GM18868 (cell line): Measurements from ENCODE around the gene GMDS.
"Not testable (repeated sequence)": the region's sequence is repeated elsewhere in the genome, so short reads cannot be mapped to it uniquely, and the experiment has no call there.

Source experiments
- ATAC-seq: cut with Tn5 transposase; IDR thresholded peaks from one replicate; pipeline ENCODE4 v1.9.1; 2021; ENCODE audit warnings: mild to moderate bottlenecking, moderate library complexity; ENCODE audit not compliant: unreplicated experiment

Gene GMDS

DNA sequence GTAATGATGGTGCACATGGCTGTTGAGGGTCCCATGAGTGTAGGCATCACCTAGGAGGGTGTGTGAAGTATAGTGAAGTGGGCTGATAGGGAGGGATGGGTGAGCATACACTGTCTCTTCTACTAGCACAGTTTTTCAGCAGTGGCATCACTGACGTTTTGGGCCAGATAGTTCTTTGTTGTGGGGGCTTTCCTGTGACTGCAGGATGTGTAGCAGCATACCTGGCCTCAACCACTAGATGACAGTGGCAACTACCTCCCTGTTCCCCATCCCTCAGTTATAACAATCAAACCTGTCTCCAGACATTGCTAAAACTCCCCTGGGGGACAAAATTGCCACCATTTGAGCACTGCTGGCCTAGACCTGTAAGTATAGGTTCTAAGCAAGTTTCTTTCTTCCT lies 396.7 kb downstream of the GMDS start:
- no peak for ATAC-seq

DNA sequence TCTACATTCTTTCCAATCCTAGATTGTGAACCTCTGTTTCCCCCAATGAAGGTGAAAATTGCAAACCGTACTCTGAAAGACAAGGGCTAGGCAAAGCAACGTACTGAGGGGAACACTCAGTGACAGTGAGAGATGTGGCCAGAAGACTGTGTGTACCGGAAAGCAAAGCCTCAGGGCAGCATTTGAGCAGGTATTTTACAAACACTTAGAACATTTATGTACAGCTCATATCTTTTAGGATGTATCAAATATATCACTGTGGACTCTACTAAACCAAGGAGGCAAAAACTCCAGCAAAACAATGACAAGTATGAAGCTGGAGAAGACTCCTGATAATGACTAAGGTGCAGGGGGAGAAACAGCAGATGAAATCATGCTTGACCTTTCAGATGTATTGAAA lies 398.8 kb downstream of the GMDS start:
- ATAC-seq, result no peak

DNA sequence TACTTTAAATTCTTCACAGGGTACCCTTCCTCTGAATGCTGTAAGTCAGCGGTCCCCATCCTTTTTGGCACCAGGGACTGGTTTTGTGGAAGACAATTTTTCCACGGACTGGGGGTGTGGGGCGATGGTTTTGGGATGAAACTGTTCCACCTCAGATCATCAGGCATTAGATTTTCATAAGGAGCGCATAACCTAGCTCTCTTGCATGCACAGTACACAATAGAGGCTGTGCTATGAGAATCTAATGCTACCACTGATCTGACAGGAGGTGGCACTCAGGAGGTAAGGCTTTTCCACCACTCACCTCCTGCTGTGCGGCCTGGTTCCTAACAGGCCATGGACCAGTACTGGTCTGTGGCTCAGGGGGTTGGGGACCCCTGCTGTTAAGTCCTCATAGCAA lies 399.9 kb downstream of the GMDS start:
- ATAC-seq, result not testable (repeated sequence)

DNA sequence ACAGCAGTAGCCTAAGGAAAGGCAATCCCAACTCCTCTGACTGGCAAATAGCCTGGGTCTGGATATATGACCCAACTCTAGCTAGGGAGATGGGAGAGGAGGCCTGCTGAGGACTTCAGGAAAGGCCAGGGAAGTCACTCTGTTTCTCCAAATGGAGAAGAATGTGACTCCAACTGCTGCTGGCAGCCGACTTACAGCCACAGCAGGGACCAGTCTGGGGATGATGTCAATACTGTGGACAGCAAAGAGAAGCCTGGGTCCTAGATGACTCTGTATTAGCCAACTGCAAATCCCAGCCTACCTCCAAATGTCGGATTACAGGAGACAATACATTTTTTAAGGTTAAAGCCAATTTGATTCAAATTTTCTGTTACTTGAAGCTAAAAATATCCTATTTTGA lies 403.1 kb downstream of the GMDS start:
- ATAC-seq, result no peak

DNA sequence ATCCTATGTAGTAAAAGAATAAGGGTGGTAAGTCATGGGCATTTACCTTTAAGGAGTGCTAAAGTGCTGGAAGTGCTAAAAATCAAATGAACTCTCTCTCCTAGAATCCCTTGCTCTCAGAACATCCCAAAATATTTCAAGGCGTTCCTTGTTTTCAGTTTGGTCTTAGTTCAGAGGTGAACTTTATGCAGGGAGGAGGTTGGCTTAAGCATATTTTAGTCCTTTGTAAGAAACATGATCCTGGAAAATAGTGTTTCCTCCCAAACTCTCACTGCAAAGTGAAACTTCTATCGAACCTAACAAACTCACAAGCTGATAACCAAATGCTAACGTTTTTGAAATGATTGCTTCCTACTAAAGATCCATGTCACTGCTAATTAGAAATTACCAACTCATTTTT lies 404.3 kb downstream of the GMDS start:
- no peak for ATAC-seq

DNA sequence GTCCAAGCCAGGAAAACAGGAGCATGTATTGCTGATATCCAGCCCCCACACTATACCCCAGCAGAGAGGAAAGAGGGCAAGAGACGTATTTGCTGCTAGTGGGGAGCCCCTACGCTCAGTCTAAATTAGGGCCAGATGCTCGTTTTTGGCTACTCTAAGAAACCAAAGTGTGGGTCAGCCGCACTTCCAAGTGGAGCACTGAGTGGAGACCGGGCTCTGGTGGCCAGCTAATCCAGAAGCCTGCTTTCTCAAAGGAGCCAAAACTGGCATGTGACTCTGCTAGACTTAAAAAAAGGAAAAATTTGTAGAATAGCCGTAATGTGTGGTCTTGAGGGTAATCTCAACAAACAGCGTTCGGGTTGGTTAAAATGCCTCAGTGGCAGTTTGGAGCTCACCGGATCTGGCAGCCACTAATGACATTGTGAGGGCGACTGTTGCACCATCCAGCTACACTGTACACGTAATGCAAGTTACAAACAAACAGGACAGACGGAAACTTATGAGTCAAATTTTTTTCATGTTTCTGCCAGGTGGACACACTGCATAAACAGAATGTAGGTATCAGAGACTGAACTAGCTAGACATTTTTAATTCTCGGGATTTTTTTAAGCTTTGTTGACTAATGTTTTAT lies 404.8 kb downstream of the GMDS start:
- ATAC-seq, result no peak

DNA sequence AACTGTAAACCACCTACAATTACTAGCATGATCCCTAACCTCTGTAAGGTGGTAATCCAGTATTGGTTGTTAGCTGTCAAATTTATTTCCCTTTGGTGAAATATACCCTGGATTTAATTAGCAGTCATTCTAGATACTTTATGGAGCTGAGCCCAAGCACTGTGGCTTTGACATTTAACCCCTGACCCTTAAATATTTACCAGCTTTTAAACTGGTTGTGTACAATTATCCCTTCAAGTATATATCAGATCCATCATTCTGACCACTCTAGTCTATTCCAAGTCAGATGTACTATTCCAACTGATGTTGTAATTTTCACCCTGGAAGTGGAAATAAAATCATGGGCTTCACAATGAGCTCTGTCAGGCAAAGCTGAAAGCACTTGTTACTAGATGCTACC lies 406.0 kb downstream of the GMDS start:
- no peak for ATAC-seq

DNA sequence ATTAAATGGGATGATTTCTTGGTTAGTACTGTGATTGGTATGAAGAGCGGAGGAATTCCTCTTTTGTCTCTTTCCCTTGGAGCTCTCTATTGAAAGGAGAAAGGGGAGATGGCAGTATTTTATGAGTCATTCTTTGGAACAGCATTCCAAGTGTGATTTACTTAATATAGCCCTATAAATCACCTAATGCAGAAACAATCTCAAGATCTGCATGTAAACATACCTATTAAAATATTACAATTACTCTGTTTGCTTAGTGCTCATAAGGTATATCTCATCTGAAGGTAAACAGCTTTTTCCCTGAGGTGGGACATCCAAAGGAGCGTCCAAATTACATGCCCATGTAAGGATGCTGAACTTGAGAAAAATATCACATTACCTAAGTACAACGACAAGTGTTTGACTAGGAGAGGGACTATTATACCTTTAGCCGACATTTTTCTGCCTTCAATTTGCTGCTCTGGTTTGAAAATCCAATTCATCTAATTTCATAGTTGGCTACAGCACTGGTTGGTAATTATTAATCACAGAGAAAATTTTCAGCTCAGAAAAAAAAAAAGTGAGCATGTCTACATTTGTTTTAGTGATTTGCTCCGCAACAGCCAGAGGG lies 406.7 kb downstream of the GMDS start:
- no peak for ATAC-seq

DNA sequence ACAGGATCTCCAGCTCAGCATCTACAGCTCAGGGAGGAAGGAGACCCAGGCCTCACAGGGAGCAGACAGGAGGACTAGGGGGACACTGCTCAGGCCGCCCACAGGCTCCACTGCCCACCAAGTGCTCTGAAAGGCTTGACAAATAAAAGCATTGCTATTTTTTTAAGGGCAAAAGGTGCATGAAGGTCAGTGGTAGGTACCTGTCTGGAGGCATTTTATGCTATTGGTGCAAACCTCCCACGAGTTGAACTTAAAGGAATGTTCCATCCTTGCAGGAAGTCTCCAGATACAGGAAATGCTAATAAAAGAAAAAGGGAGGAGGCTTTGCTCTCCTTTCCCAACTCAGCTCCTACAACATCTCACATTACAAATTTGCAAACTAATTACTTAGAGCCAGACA lies 407.6 kb downstream of the GMDS start:
- no peak for ATAC-seq

DNA sequence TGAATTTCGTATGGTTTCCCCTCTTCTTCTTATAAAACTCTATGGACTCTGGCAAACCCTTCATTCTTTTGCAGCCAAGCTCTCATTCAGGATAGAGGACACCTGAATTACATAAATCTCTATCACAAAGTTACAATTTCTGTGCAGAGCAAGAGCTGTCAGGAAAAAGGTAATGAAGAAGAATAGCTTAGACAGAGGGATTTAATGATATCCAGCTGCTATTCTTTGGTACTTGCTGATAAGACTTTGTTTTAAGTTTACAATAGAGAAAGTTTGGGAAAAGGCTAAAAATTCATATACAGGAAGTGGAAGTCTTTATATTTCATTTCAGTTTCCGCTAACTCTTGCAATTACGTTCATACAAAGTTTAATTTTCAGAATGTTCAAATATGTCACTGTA lies 408.7 kb downstream of the GMDS start:
- ATAC-seq, result no peak

DNA sequence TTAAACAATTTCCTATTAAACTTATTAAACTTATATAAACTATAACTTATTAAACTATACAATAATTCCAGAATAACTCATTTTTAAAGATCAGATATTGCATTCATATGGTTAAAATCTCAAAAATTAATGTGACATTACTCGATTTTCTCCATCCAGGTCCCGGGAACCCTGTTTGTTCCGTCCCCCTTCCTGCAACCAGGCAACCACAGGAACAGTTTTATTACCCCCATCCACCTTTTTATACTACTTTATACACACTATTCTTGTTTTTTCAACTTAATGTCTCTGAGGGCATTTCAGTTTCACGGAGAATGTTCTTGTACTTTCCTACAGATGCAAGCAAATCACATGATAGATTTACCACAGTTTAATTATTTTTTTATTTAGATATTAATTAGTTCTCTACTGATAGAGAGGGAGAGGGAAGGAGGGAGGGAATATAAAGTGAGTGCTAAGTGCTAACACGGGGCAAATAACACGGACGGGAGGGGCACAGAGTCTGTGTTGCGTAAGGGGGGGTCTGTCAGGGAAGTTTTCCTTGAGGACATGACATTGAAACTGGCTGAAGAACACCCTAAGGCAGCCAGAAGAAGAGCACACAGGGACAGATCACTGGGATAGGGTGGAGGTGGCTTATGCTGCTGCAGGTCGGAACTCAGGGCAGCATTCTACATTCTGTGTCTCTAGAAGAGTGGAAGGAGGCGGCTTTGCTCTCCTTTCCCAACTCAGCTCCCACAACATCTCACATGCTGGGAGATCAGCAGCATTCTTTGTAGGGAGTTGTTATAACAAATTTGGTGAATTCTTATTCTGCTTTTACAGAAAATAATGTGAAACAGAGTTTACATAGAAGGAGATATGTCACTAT lies 410.5 kb downstream of the GMDS start:
- no peak for ATAC-seq

DNA sequence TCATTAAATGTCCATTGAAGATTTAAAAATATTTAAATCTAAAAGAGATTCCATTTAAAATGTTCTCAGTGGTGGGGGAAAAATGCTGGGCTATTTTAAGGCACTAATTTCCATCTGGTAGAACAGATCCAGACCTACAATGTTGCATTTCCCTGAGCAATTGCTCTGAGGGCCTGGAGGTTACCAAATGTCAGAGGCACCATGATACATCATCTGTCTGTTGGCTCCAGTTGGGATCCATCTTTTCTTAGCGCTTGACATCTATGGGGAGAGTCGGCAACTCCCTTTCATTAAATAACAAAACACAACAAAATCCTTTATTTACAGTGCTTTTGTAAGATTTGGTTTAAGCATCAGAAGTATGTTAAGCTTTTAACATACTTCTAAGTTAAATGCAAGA lies 411.2 kb downstream of the GMDS start:
- no peak for ATAC-seq

DNA sequence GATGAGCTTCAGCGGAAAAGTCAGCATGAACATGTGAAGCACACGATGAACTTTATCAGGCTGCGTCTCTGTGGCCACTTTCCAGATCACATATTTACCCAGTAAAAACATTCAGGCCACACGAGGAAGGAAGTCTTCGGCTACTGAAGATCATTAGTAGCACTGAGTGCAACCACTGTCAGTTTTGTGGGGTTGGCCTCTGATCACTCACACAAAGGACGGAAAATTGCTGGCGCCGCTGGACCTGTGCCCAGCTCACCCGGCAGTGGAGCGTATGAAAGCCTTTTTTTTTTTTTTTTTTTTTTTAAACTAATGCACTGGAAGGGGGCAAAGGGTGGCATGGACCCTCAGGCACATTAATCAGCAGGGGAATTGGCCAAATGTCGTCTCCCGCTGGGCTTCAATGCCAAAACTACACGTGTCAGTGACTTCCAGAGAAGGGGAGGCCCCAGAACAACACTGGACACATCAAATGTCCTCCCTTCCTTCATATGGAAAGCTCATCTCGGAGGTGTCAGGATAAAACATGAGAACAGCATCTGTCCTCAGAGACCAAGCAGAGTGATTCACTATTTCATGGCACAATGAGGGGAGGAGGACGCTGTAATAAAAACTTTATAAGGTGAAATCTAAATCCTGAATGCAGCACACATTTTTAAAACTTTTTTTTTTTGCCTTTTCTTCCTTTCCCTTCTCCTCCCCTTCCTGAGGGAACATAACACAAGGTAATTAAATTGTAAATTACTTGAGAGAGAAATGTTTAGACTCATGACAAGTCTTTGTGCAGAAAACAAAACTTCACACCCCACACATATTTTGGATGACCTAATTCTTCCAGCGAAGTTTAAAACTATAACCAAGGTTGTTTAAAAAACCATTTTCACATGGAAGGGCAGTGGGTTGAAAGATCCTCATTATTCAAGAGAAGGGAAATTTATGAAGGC lies 412.3 kb downstream of the GMDS start:
- ATAC-seq, result no peak

DNA sequence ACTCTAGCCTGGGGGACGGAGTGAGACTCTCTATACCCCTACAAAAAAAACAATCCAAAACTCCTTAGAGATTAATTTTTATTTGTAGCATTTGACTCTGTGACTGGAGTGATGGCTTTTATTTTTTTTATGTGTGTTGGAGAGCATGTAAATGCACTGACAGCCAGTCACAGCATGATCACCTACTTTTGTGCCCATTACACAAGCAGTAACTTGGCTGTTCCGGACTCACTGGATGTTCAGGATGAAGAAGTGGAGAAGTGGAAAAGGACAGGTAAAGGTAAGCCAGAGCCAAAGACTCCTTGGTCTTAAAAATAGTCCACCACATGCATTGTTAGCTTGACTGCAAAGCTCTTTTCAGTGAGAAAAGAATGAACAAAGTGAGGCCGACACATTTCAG lies 413.0 kb downstream of the GMDS start:
- ATAC-seq, result no peak

DNA sequence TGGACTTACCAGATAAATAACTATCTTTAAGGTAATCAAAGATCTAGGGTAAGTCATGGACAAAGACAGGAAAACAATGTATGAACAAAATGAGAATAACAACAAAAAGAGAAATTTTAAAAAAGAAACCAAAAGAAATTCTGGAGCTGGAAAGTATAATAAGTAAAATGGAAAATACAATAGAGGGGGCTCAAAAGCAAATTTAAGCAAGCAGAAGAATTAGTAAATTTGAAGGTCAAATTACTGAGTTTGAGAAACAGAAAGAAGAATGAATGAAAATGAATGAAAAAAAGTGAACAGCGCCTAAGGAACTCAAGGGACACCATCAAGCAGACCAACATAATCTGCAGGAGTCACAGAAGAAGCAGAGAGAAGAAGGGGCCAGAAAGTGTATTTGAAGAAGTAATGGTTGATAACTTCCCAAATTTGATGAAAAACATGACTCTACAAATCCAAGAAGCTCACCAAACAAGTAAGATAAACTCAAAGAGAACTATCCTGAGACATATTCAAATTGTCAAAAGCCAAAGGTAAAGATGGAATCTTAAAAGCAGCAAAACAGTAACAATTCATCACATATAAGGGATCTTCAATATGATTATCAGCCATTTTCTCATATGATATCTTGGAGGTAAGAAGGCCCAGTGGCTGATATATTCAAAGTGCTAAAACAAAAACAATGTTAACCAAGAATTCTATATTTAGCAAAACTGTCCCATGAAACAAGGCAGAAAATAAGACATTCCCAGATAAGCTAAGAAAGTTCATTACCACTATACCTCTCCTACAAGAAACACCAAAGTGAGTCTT lies 417.2 kb downstream of the GMDS start:
- no peak for ATAC-seq

DNA sequence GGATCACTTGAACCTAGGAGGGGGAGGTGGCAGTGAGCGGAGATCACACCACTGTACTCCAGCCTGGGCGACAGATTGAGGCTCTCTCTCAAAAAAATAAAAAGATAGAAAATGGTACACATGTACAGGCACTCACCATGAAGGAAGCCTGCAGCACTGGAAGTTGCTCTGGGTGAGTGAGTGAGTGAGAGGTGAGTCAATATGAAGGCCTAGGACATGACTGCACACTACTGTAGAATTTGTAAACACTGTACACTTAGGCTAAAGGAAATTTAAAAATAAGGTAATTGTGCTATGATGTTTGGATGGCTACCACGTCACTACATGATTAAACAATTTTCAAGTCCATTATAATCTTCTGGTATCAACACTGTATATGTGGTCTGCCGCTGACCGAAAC lies 419.5 kb downstream of the GMDS start:
- ATAC-seq, result no peak

DNA sequence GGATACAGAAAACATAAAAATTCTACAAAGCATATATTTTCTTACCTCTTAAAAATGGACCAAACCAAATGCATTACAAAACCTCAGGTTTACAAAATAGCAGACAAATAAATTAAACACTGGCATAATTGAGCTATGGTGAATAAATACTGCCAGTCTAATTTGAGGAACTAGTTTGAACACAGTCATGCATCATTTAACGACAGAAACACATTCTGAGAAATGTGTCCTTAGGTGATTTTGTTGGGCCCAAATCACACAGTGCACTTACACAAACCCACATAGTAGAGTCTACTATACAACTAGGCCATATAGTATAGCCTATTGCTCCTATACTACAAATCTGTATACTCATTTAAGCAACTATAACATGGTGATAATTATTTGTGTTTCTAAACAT lies 420.1 kb downstream of the GMDS start:
- ATAC-seq, result no peak

DNA sequence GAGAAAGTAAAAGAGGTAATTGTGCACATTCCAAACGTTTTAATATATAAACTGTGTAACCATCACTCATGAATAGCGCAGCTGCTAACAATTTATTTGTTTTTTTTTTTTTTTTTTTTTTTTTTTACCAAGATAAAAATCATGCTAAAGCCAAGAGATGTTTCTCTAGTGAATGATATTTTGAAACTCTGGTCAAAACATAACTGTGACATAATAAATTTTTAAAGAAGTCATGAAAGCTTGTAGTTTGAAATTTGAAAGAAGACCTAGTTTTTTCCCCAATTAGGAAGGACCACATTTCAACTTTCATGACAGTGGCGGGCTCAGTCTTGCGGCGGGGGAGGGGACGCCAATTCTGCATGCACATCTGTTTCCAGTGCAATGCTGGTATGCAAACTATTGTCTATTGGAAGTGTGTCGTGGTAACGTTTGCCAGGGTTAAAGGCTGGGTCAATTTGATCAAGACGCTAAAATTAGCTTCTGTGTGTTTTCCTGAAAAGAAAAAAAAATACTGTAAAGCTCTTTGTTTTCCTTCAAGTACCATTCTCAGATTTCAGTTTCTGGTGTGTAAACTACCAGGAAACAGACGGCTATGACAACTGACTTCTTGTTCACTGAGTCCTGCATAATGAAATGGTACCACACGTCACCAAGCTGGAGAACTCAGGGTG lies 423.8 kb downstream of the GMDS start:
- ATAC-seq, result no peak

DNA sequence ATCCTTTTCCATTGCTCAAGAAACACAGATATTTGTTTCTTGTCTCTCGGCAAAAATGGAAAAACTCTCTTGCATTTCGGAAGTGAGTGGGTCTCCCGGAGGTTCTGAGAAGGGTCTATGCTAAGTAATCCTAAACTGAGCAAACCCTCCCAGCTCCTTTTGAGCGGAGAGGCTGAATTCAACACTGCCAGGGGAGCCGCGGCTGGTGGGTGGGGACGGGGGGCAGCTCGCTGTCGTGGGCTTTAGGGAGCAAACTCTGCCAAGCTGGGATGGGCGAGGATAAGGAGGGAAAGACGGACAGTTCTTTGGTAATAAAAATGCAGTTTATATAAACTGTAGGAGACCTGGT lies 424.3 kb downstream of the GMDS start:
- ATAC-seq, result no peak

DNA sequence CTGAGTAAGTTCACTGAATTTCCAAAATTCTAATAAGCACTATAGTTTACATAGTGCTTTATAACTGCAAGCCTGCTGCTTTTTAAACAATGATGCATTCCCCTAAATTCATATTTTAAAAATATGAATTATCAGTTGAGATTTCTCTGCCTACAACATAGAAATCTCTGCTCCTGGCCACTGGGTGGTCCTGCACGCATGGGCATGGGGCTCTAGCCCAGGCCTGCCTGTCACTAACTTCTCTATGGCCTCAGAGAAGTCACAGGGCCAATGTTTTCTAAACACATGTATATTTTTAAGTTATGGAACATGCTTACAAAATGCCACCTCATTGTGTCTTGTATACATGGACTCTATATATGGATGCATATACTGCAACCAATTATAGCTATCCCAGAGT lies 424.7 kb downstream of the GMDS start:
- no peak for ATAC-seq
